Measurements from ENCODE around the gene NCKAP5L. TPM values are rescaled to one million over a fixed set of nuclear protein-coding genes. Genes with fewer than 3 reads are reported as not detected.

NCKAP5L gene
- total and polyA plus RNA-seq, 2 donors (not counting 3 experiments of a cell fraction or from before 2014, with no cell fraction given) = 17.4 to 46.1 TPM

GRCh38 chr12:49843876-49844437 lies 15.7 kb upstream of the NCKAP5L start:
- intact Hi-C loops (cut with micrococcal nuclease) = no loop called here
- no TSS peak for BruUV-seq (replicated peaks)
- no peaks in the 10 kb centered on the region for H4K20me1 ChIP-seq (replicated peaks; ENCODE audit: control insufficient read depth, extremely low read depth, insufficient read depth, low read length)
- no peaks in the 10 kb centered on the region for H3K9me1 ChIP-seq (replicated peaks; ENCODE audit: control insufficient read depth, extremely low read depth, insufficient read depth, low read length)
- CTCF ChIA-PET = interaction anchor here (2.5 kb wide), 1 partner anchor 212 kb away, joined by 12 read pairs; no protein-coding TSS in a partner anchor
- no peak for DNase-seq (ENCODE audit: low read depth, low spot score)
- TF ChIP-seq MYC (IDR thresholded peaks at IDR 0.05; ENCODE audit: low read depth, low read length) (no peak), FOS (IDR thresholded peaks at IDR 0.05; ENCODE audit: borderline replicate concordance, insufficient read depth, low read length) (no peak), CTCF (IDR thresholded peaks at IDR 0.05; ENCODE audit: extremely low read depth in 1 of 2, insufficient read depth in 1 of 2, low read depth in 1 of 2, low read length in 2 of 2) (no peak), POLR2AphosphoS5 (IDR thresholded peaks at IDR 0.05; ENCODE audit: insufficient read depth, low read depth, low read length) (no peak), JUN (IDR thresholded peaks at IDR 0.05; ENCODE audit: borderline replicate concordance, insufficient read depth, insufficient read length, low read depth) (no peak)
- no peak overlapping the region for H3K4me2 ChIP-seq (ENCODE audit: insufficient read depth, low read length)
- H3K9me3 ChIP-seq (replicated peaks; ENCODE audit: control insufficient read depth, insufficient read depth, low read length) = no peaks in the 10 kb centered on the region
- dilution Hi-C loops (cut with MboI; ENCODE audit: extremely low pct_ligation_motif_present, low sequenced_read_pairs) = no loop called here
- peaks cover 14 to 17% of the 10 kb centered on the region in 2 experiments for H3K27me3 ChIP-seq (ENCODE audit: control insufficient read depth in 2 of 2, insufficient read depth in 2 of 2, low read length in 2 of 2)
- H3K4me1 ChIP-seq (ENCODE audit: control insufficient read depth, extremely low read depth, insufficient read depth, low read length) = peaks cover 12% of the 10 kb centered on the region
- H2AFZ ChIP-seq (ENCODE audit: low read depth, low read length) = no peak overlapping the region
- no peak overlapping the region for H3K9ac ChIP-seq (replicated peaks; ENCODE audit: extremely low read depth, insufficient read depth, low read length)
- H3K36me3 ChIP-seq (ENCODE audit: control insufficient read depth in 2 of 2, extremely low read depth in 1 of 2, insufficient read depth in 2 of 2, low read length in 2 of 2) = no peaks in the 10 kb centered on the region
- FAIRE-seq = no peak
- no peak overlapping the region for H3K27ac ChIP-seq (ENCODE audit: insufficient read depth, low read depth, low read length)
- POLR2A ChIA-PET = interaction anchor here (1.3 to 1.6 kb wide), 2 partner anchors 16 to 103 kb away, joined by 7 to 10 read pairs; partner anchors contain the start of genes NCKAP5L and TMBIM6
- H3K4me3 ChIP-seq (replicated peaks in 1 of 3; ENCODE audit: insufficient read depth in 1 of 3, low read depth in 1 of 3, low read length in 3 of 3) = no peak overlapping the region
- H3K79me2 ChIP-seq (ENCODE audit: control insufficient read depth, insufficient read depth, low read length) = no peaks in the 10 kb centered on the region
